GM18499 (cell line): ENCODE results near the gene LRG1.
"Not testable (repeated sequence)": the region's sequence is repeated elsewhere in the genome, so short reads cannot be mapped to it uniquely, and the experiment has no call there.

Experiments used
- ATAC-seq: cut with Tn5 transposase; IDR thresholded peaks from one replicate; pipeline ENCODE4 v1.9.1; 2021; ENCODE audit warnings: moderate number of reproducible peaks; ENCODE audit not compliant: insufficient read depth, unreplicated experiment

Gene LRG1

GRCh38 chr19:4576016-4576933, 36.4 kb upstream of the LRG1 start:
- no peak for ATAC-seq

GRCh38 chr19:4575267-4576015, 35.6 kb upstream of the LRG1 start:
- ATAC-seq = no peak

GRCh38 chr19:4573682-4574081, 33.8 kb upstream of the LRG1 start:
- no peak for ATAC-seq

GRCh38 chr19:4571305-4571917, 31.6 kb upstream of the LRG1 start:
- no peak for ATAC-seq

- no peak for ATAC-seq
Observed at GRCh38 chr19:4570916-4571304, 31.1 kb upstream of the LRG1 start.

- ATAC-seq = no peak
Observed at GRCh38 chr19:4570402-4570801, 30.6 kb upstream of the LRG1 start.

GRCh38 chr19:4568886-4569285, 29.1 kb upstream of the LRG1 start:
- ATAC-seq = no peak

- ATAC-seq = no peak
Observed at GRCh38 chr19:4567584-4568071, 27.8 kb upstream of the LRG1 start.

GRCh38 chr19:4566402-4567051, 26.7 kb upstream of the LRG1 start:
- no peak for ATAC-seq

- not testable (repeated sequence) for ATAC-seq
Observed at GRCh38 chr19:4563562-4563961, 23.7 kb upstream of the LRG1 start.

GRCh38 chr19:4562085-4562484, 22.2 kb upstream of the LRG1 start:
- ATAC-seq = not testable (repeated sequence)

- ATAC-seq = no peak
Observed at GRCh38 chr19:4559569-4559968, 19.7 kb upstream of the LRG1 start, which contains the start of gene SEMA6B. Gene SEMA6B (minus strand): TSS chr19:4559684. CDS start chr19:4558457, 1,227 bp downstream.

- no peak for ATAC-seq
Observed at GRCh38 chr19:4557971-4558941, 18.4 kb upstream of the LRG1 start.

GRCh38 chr19:4557144-4557970, 17.5 kb upstream of the LRG1 start:
- no peak for ATAC-seq

- ATAC-seq = no peak
Observed at GRCh38 chr19:4556597-4557127, 16.8 kb upstream of the LRG1 start.

GRCh38 chr19:4555657-4556561, 16.1 kb upstream of the LRG1 start:
- ATAC-seq = no peak

GRCh38 chr19:4554717-4555116, 14.9 kb upstream of the LRG1 start:
- ATAC-seq = no peak
